HCT116 (cell line): Measurements from ENCODE around the gene VWC2L. TPM values are rescaled to one million over a fixed set of nuclear protein-coding genes. Genes with fewer than 3 reads are reported as not detected.

ENCODE experiments used
- ATAC-seq: fragments of 200-7000 bp; cut with Tn5 transposase; 2 replicates; pipeline ENCODE4 v1.9.1; 2020; ENCODE audit warnings: mild to moderate bottlenecking, moderate library complexity
- BruUV-seq: library from RNA; stranded (reverse); fragments of 400-500 nt; replicated peaks from 2 replicates; lab custom pipeline; 2021; lab: Mats Ljungman, UMichigan
- CTCF ChIA-PET: fragments of 300-600 bp; sonication (Branson Sonifier 250); formaldehyde crosslinking; loops from one replicate; lab custom pipeline; 2021; ENCODE audit warnings: antibody characterized with exemption; lab: Charles Lee
- POLR2A ChIA-PET: fragments of 300-600, 350-600 bp; sonication (Branson Sonifier 250); formaldehyde crosslinking; loops from one replicate; lab custom pipeline; 2021; ENCODE audit warnings: antibody characterized with exemption; lab: Charles Lee
- RAD21 ChIA-PET, 2 experiments: fragments of 300-600 bp; sonication (Branson Sonifier 250); formaldehyde crosslinking; loops; one replicate each; lab custom pipeline; 2023; ENCODE audit warnings: low total read pairs in 2 of 2; ENCODE audit not compliant: uncharacterized antibody in 2 of 2, unreplicated experiment in 2 of 2, low non-redundant PET in 1 of 2; lab: Charles Lee
- DNase-seq: peaks from one replicate; pipeline ENCODE4 v3.0.0-alpha.2; 2010; ENCODE audit warnings: low read depth, low spot score
- H2AFZ ChIP-seq: fragments of 200-600 bp; shearing (Covaris generic), sonication (generic); 2 replicates; pipeline ENCODE4 v1.6.1; 2017; ENCODE audit warnings: low read depth, mixed run types, mixed read lengths, antibody characterized with exemption, low read length; ENCODE audit not compliant: poor library complexity, severe bottlenecking
- H3K27ac ChIP-seq: 2 replicates; pipeline ENCODE4 v1.5.1; 2012; ENCODE audit warnings: low read depth, low read length
- H3K27me3 ChIP-seq: fragments of 200-600 bp; sonication (generic); 2 replicates; pipeline ENCODE4 v1.6.1; 2016; ENCODE audit warnings: mixed run types, low read length, mixed read lengths; ENCODE audit not compliant: insufficient read depth
- H3K36me3 ChIP-seq, 2 experiments: fragments of 200-500 bp in 1 of 2; fragments of 200-600 bp in 1 of 2; sonication (Bioruptor generic) in 1 of 2; sonication (generic) in 1 of 2; 2 replicates each; pipeline versions ENCODE4 v1.5.1 to v1.6.1; 2014 to 2016; ENCODE audit warnings: low read length in 2 of 2, inconsistent platforms in 1 of 2, mixed read lengths in 1 of 2, mixed run types in 1 of 2; ENCODE audit not compliant: insufficient read depth in 2 of 2, control insufficient read depth in 1 of 2
- H3K4me1 ChIP-seq, 2 experiments: fragments of 200-600 bp in 1 of 2; sonication (generic) in 1 of 2; 2 replicates each; pipeline versions ENCODE4 v1.5.1 to v1.6.1; 2012 to 2017; ENCODE audit warnings: low read length in 2 of 2, inconsistent platforms in 1 of 2, mild to moderate bottlenecking in 1 of 2, mixed read lengths in 1 of 2, mixed run types in 1 of 2, moderate library complexity in 1 of 2; ENCODE audit not compliant: insufficient read depth in 2 of 2, control insufficient read depth in 1 of 2
- H3K4me2 ChIP-seq: fragments of 200-600 bp; sonication (generic); 2 replicates; pipeline ENCODE4 v1.6.1; 2017; ENCODE audit warnings: mixed run types, low read length, mixed read lengths
- H3K4me3 ChIP-seq, 2 experiments: fragments of 200-600 bp in 1 of 2; sonication (generic) in 1 of 2; replicated peaks in 1 of 2; 2 replicates each; pipeline ENCODE4 v1.5.1; 2011 to 2016; ENCODE audit warnings: low read length in 2 of 2, control low read depth in 1 of 2, low read depth in 1 of 2, mild to moderate bottlenecking in 1 of 2, mixed read lengths in 1 of 2, mixed run types in 1 of 2
- H3K79me2 ChIP-seq: fragments of 200-600 bp; sonication (generic); 2 replicates; pipeline ENCODE4 v1.6.1; 2017; ENCODE audit warnings: mild to moderate bottlenecking, mixed run types, low read length, moderate library complexity, mixed read lengths; ENCODE audit not compliant: insufficient read depth
- H3K9ac ChIP-seq: fragments of 200-600 bp; sonication (generic); 2 replicates; pipeline ENCODE4 v1.6.1; 2016; ENCODE audit warnings: low read length, mixed read lengths
- H3K9me2 ChIP-seq: fragments of 200-600 bp; sonication (generic), shearing (Covaris generic); 2 replicates; pipeline ENCODE4 v1.6.1; 2017; ENCODE audit warnings: mixed run types, mild to moderate bottlenecking, moderate library complexity; ENCODE audit not compliant: insufficient read depth
- H3K9me3 ChIP-seq, 2 experiments: fragments of 200-500 bp in 1 of 2; fragments of 200-600 bp in 1 of 2; sonication (Bioruptor generic) in 1 of 2; sonication (generic) in 1 of 2; 2 replicates each; pipeline ENCODE4 v1.6.1; 2014 to 2017; ENCODE audit warnings: low read length in 2 of 2, mixed read lengths in 2 of 2, inconsistent platforms in 1 of 2, low read depth in 1 of 2, mild to moderate bottlenecking in 1 of 2, mixed run types in 1 of 2, moderate library complexity in 1 of 2; ENCODE audit not compliant: control insufficient read depth in 1 of 2, insufficient read depth in 1 of 2
- H4K20me1 ChIP-seq: fragments of 200-600 bp; sonication (generic), shearing (Covaris generic); 2 replicates; pipeline ENCODE4 v1.6.1; 2017; ENCODE audit warnings: mixed run types, mild to moderate bottlenecking, moderate library complexity; ENCODE audit not compliant: insufficient read depth
- POLR2AphosphoS5 ChIP-seq: IDR thresholded peaks from 2 replicates; pipeline ENCODE4 v1.6.1; 2011; ENCODE audit warnings: mild to moderate bottlenecking, low read depth, low read length, moderate library complexity
- REST ChIP-seq: IDR thresholded peaks from 2 replicates; pipeline ENCODE4 v1.6.1; 2012; ENCODE audit warnings: low read depth
- SP1 ChIP-seq: IDR thresholded peaks from 2 replicates; pipeline ENCODE4 v1.6.1; 2012; ENCODE audit warnings: low read depth
- ZFX ChIP-seq: fragments of 450-650 bp; IDR thresholded peaks from 2 replicates; pipeline ENCODE4 v1.6.1; 2017
- ZNF274 ChIP-seq: fragments of 200-500 bp; sonication (Bioruptor generic); IDR thresholded peaks from 2 replicates; pipeline ENCODE4 v1.6.1; 2014; ENCODE audit warnings: mild to moderate bottlenecking, low read depth, low read length, inconsistent platforms
- intact Hi-C: fragments of 100-400 bp; cut with micrococcal nuclease; formaldehyde crosslinking; loops from 2 replicates; pipeline ENCODE4 v1.10.0; 2022
- total RNA-seq: library from RNA; stranded (reverse); gene quantifications from one replicate; pipeline ENCODE4 v1.2.1, GENCODE V29; 2021; ENCODE audit not compliant: unreplicated experiment

VWC2L gene
- total RNA-seq, 1 experiment from 2014 or later = not detected

GRCh38 chr2:214451516-214452275 lies 40.8 kb downstream of the VWC2L start:
- DNase-seq = no peak
- intact Hi-C loops = no loop called here

More at GRCh38 chr2:214451516-214452275, 40.8 kb downstream of the VWC2L start:
- H3K79me2 ChIP-seq = no peaks in the 10 kb centered on the region
- no peak for TF ChIP-seq SP1
- no peak for TF ChIP-seq POLR2AphosphoS5
- no peak for TF ChIP-seq ZNF274
- no peak for TF ChIP-seq ZFX
- TF ChIP-seq REST = no peak
- BruUV-seq = no TSS peak
- ChIA-PET POLR2A (no interaction called here), CTCF (no interaction called here), RAD21 (no interaction called here)
- H3K4me3 ChIP-seq = no peak overlapping the region
- no peak overlapping the region for H3K27ac ChIP-seq
- no peaks in the 10 kb centered on the region for H3K27me3 ChIP-seq
- no peaks in the 10 kb centered on the region for H3K9me2 ChIP-seq
- H3K9ac ChIP-seq = no peak overlapping the region
- no peaks in the 10 kb centered on the region for H3K36me3 ChIP-seq
- no peak for ATAC-seq
- no peaks in the 10 kb centered on the region for H3K9me3 ChIP-seq
- no peaks in the 10 kb centered on the region for H4K20me1 ChIP-seq
- no peaks in the 10 kb centered on the region for H3K4me1 ChIP-seq
- H2AFZ ChIP-seq = no peak overlapping the region
- H3K4me2 ChIP-seq = no peak overlapping the region
